Measurements from ENCODE around the gene ARHGAP25. TPM values are rescaled to one million over a fixed set of nuclear protein-coding genes. Genes with fewer than 3 reads are reported as not detected.

The ARHGAP25 gene
- total and polyA plus RNA-seq, 10 of the 15 experiments (the other 5 are each of a cell fraction or from before 2014, with no cell fraction given) = 0.15 to 1.0 (median 0.46) TPM

DNA sequence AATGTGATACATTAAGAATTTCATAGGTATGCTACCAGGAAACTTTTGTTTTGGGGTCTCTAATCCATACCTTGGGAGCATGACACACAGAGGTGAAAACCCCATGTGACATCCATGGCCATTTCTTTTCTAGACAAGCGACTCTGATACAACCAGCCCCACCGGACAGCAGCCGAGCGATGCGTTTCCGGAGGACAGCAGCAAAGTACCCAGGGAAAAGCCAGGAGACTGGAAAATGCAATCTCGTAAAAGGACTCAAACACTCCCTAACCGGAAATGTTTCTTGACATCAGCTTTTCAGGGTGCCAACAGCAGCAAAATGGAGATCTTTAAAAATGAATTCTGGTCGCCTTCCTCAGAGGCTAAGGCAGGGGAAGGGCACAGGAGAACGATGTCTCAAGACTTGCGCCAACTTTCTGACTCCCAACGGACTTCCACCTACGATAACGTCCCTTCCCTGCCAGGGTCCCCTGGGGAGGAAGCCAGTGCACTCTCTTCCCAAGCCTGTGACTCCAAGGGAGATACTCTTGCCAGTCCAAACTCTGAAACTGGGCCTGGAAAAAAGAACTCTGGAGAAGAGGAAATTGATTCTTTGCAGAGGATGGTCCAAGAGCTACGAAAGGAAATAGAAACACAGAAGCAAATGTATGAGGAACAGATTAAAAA is 87.7 kb downstream of the ARHGAP25 start (continued):
- TF ChIP-seq E2F4 (IDR thresholded peaks at IDR 0.05; ENCODE audit: low read depth, low read length) = no peak
- TF ChIP-seq YBX1 (IDR thresholded peaks at IDR 0.05) = no peak
- no peak for TF ChIP-seq TCF7 (IDR thresholded peaks at IDR 0.05; ENCODE audit: borderline replicate concordance)
- no peak for TF ChIP-seq SREBF2 (IDR thresholded peaks at IDR 0.05; ENCODE audit: low read length)
- TF ChIP-seq NFIC (IDR thresholded peaks at IDR 0.05; ENCODE audit: low read depth, low read length) = no peak

GRCh38 chr2:68824831-68825230 is 90.2 kb downstream of the ARHGAP25 start:
- no TSS peak for BruUV-seq (replicated peaks)
- in situ Hi-C loops (cut with MboI) = no loop called here
- ChIA-PET RAD21 (ENCODE audit: unreplicated experiment) (no interaction called here), SMC1A (ENCODE audit: uncharacterized antibody, unreplicated experiment) (no interaction called here), POLR2A (no interaction called here), CTCF (interaction anchor here (0.6 to 1.3 kb wide), 2 partner anchors 14 to 134 kb away, joined by 3 to 4 read pairs; no protein-coding TSS in a partner anchor)
- no peaks in the 10 kb centered on the region for H3K9me3 ChIP-seq (replicated peaks; ENCODE audit: control insufficient read depth, insufficient read depth, low read length)
- intact Hi-C loops (cut with micrococcal nuclease; ENCODE audit: unreplicated experiment) = no loop called here
- no peaks in the 10 kb centered on the region; the same call in 1 of the 2 replicates for H4K20me1 ChIP-seq (ENCODE audit: control insufficient read depth, insufficient read depth)
- no peaks in the 10 kb centered on the region for H3K36me3 ChIP-seq (ENCODE audit: control insufficient read depth in 2 of 2, insufficient read depth in 2 of 2, low read length in 1 of 2)
- 82% methylated on average over 2 of the region's 2 CpGs for WGBS (ENCODE audit: insufficient coverage, insufficient replicate concordance, low lambda C conversion rate, missing lambda C conversion rate)
- H3K27ac ChIP-seq (ENCODE audit: control insufficient read depth, insufficient read depth) = no peak overlapping the region
- FAIRE-seq = no peak
- no peak for ATAC-seq
- H2AFZ ChIP-seq (ENCODE audit: control insufficient read depth, low read depth, low read length) = no peak overlapping the region
- no peaks in the 10 kb centered on the region for H3K79me2 ChIP-seq (ENCODE audit: control insufficient read depth, insufficient read depth, low read length)
- H3K4me1 ChIP-seq (ENCODE audit: control insufficient read depth, insufficient read depth, low read length) = no peaks in the 10 kb centered on the region; the same call in 1 of the 2 replicates
- H3K27me3 ChIP-seq (replicated peaks in 1 of 2; ENCODE audit: control insufficient read depth in 2 of 2, insufficient read depth in 2 of 2, low read length in 1 of 2) = peaks cover 0 to 4% of the 10 kb centered on the region in 2 experiments; a peak in 2 of 4 replicates
- DNase-seq (ENCODE audit: low read depth, low spot score) = no peak
- H3K4me3 ChIP-seq = no peak overlapping the region
- H3K4me2 ChIP-seq (ENCODE audit: control insufficient read depth, insufficient read depth) = no peak overlapping the region
- no peak overlapping the region for H3K9ac ChIP-seq (ENCODE audit: control insufficient read depth, insufficient read depth, low read length)
- TF ChIP-seq NFYA (IDR thresholded peaks at IDR 0.05; ENCODE audit: borderline replicate concordance, low read depth, low read length) = no peak
- no peak for TF ChIP-seq IKZF2 (IDR thresholded peaks at IDR 0.05)
- TF ChIP-seq RAD51 (IDR thresholded peaks at IDR 0.05) = no peak
- no peak for TF ChIP-seq PAX5 (IDR thresholded peaks at IDR 0.05; ENCODE audit: borderline replicate concordance, low read depth, low read length)
- no peak for TF ChIP-seq SP1 (IDR thresholded peaks at IDR 0.05; ENCODE audit: low read depth, low read length)
- TF ChIP-seq NR2C1 (IDR thresholded peaks at IDR 0.05) = no peak
- TF ChIP-seq ZZZ3 (IDR thresholded peaks at IDR 0.05; ENCODE audit: control insufficient read depth, insufficient read length, low read depth) = no peak
- TF ChIP-seq NFYB (IDR thresholded peaks at IDR 0.05; ENCODE audit: insufficient read depth, low read depth, low read length) = no peak
- no peak for TF ChIP-seq EGR1 (IDR thresholded peaks at IDR 0.05; ENCODE audit: borderline replicate concordance in 1 of 2, low read depth in 2 of 2, low read length in 2 of 2)
- TF ChIP-seq YY1 (IDR thresholded peaks at IDR 0.05; ENCODE audit: low read depth, low read length) = no peak
- TF ChIP-seq CEBPZ (IDR thresholded peaks at IDR 0.05; ENCODE audit: low read depth, low read length) = no peak
- no peak for TF ChIP-seq NFXL1 (IDR thresholded peaks at IDR 0.05; ENCODE audit: borderline replicate concordance)
- TF ChIP-seq BMI1 (IDR thresholded peaks at IDR 0.05; ENCODE audit: borderline replicate concordance) = no peak

All from GM12878 (cell line).